CD4-positive, alpha-beta T cell (primary cell): ENCODE data around the gene MPO. TPM values are rescaled to one million over a fixed set of nuclear protein-coding genes. Genes with fewer than 3 reads are reported as not detected.

Source experiments
- ATAC-seq: fragments of 200-7000 bp; cut with Tn5 transposase; one replicate; pipeline ENCODE4 v1.10.0; 2022; ENCODE audit warnings: mild to moderate bottlenecking; ENCODE audit not compliant: poor library complexity
- CTCF ChIA-PET: fragments of 350-600 bp; sonication (Branson Sonifier 250); formaldehyde crosslinking; loops from one replicate; lab custom pipeline; 2021; ENCODE audit warnings: antibody characterized with exemption, inconsistent platforms; lab: Charles Lee
- POLR2A ChIA-PET: fragments of 350-600 bp; sonication (Branson Sonifier 250); formaldehyde crosslinking; loops from one replicate; lab custom pipeline; 2021; ENCODE audit warnings: antibody characterized with exemption, inconsistent platforms; lab: Charles Lee
- DNase-seq, 14 experiments: peaks; one replicate each; pipeline ENCODE4 v3.0.0-alpha.2; 2013 to 2020; ENCODE audit warnings: mixed read lengths in 2 of 14
- H3K27ac ChIP-seq, 2 donors: one replicate each; pipeline versions ENCODE4 v1.5.1 to v1.7.0; 2013; ENCODE audit warnings: low read length in 2 of 2, low read depth in 1 of 2, mild to moderate bottlenecking in 1 of 2
- H3K27me3 ChIP-seq, 2 experiments: 1 replicate in 1 of 2; 2 replicates in 1 of 2; pipeline versions ENCODE4 v1.6.1 to v1.7.0; 2013; ENCODE audit warnings: low read length in 2 of 2, control low read depth in 1 of 2, mild to moderate bottlenecking in 1 of 2, moderate library complexity in 1 of 2; ENCODE audit not compliant: insufficient read depth in 2 of 2, control insufficient read depth in 1 of 2
- H3K36me3 ChIP-seq: one replicate; pipeline ENCODE4 v1.6.1; 2013; ENCODE audit warnings: low read length, control low read depth; ENCODE audit not compliant: insufficient read depth
- H3K4me1 ChIP-seq: one replicate; pipeline ENCODE4 v1.6.1; 2013; ENCODE audit warnings: low read length, control low read depth; ENCODE audit not compliant: insufficient read depth
- H3K4me3 ChIP-seq: one replicate; pipeline ENCODE4 v1.5.1; 2013; ENCODE audit warnings: mild to moderate bottlenecking, low read length, moderate library complexity
- H3K9me3 ChIP-seq, 2 experiments: 1 replicate in 1 of 2; 2 replicates in 1 of 2; pipeline versions ENCODE4 v1.6.1 to v1.7.0; 2013; ENCODE audit warnings: low read length in 2 of 2, mild to moderate bottlenecking in 2 of 2, control low read depth in 1 of 2, moderate library complexity in 1 of 2; ENCODE audit not compliant: control insufficient read depth in 1 of 2, insufficient read depth in 1 of 2
- H3K27ac Mint-ChIP-seq: one replicate; pipeline ENCODE4 v1.8.0; 2020; ENCODE audit warnings: mixed read lengths
- H3K27me3 Mint-ChIP-seq: one replicate; pipeline ENCODE4 v1.8.0; 2021; ENCODE audit warnings: mixed read lengths
- H3K36me3 Mint-ChIP-seq: one replicate; pipeline ENCODE4 v1.8.0; 2021; ENCODE audit warnings: low read depth, mixed read lengths
- H3K4me1 Mint-ChIP-seq: one replicate; pipeline ENCODE4 v1.8.0; 2021; ENCODE audit warnings: low read depth, mixed read lengths
- H3K4me3 Mint-ChIP-seq: one replicate; pipeline ENCODE4 v1.8.0; 2020; ENCODE audit warnings: mild to moderate bottlenecking, mixed read lengths
- H3K9me3 Mint-ChIP-seq: one replicate; pipeline ENCODE4 v1.8.0; 2020; ENCODE audit warnings: mixed read lengths
- CTCF ChIP-seq: fragments of 200-600 bp; IDR thresholded peaks from one replicate; pipeline ENCODE4 v1.8.0; 2022; ENCODE audit warnings: antibody characterized with exemption, mild to moderate bottlenecking
- intact Hi-C, 2 experiments: fragments of 100-400 bp; cut with DNase I in 1 of 2; cut with micrococcal nuclease in 1 of 2; formaldehyde crosslinking; loops; one replicate each; pipeline versions ENCODE4 v1.15.1 to v1.9.0; 2023 to 2025; cut with DNase I, micrococcal nuclease
- total RNA-seq, 174 experiments: library from RNA in 2 of 174; stranded (reverse) in 2 of 174; gene quantifications; one replicate each; pipeline ENCODE4 v1.2.3 and lab custom pipeline; 2021 to 2026

Gene MPO
- total RNA-seq, 2 experiments from 2014 or later: 0.77 TPM; not detected in 1

GRCh38 chr17:58263773-58264172, 17.0 kb downstream of the MPO start:
- Histone ChIP-seq H3K36me3 (no peaks in the 10 kb centered on the region), H3K27ac (no peak overlapping the region), H3K9me3 (no peaks in the 10 kb centered on the region), H3K4me3 (no peak overlapping the region), H3K27me3 (peaks cover 16 to 36% of the 10 kb centered on the region in 2 experiments), H3K4me1 (no peaks in the 10 kb centered on the region)
- intact Hi-C loops: no loop called here
- POLR2A ChIA-PET: no interaction called here
- no peak for DNase-seq
- Mint-ChIP-seq H3K36me3 (no peaks in the 10 kb centered on the region), H3K4me3 (no peak overlapping the region), H3K27ac (no peak overlapping the region), H3K27me3 (peaks cover 80% of the 10 kb centered on the region), H3K9me3 (no peaks in the 10 kb centered on the region), H3K4me1 (no peaks in the 10 kb centered on the region)
- CTCF ChIA-PET: interaction anchor here (0.5 kb wide), 1 partner anchor 1828 kb away, joined by 3 read pairs; no protein-coding TSS in a partner anchor
- ATAC-seq: no peak
- no peak for TF ChIP-seq CTCF

GRCh38 chr17:58262149-58262548, 18.6 kb downstream of the MPO start:
- H3K36me3 Mint-ChIP-seq: no peaks in the 10 kb centered on the region

GRCh38 chr17:58254803-58255202, 25.9 kb downstream of the MPO start:
- Mint-ChIP-seq H3K36me3 (no peaks in the 10 kb centered on the region), H3K27me3 (peaks cover 36% of the 10 kb centered on the region), H3K4me3 (no peak overlapping the region), H3K4me1 (peaks cover 6% of the 10 kb centered on the region), H3K9me3 (no peaks in the 10 kb centered on the region), H3K27ac (no peak overlapping the region)
- ATAC-seq (no peak), DNase-seq (no peak)
- no peaks in the 10 kb centered on the region for H3K36me3 ChIP-seq
- H3K27me3 ChIP-seq: no peaks in the 10 kb centered on the region
- H3K27ac ChIP-seq: no peak overlapping the region
- CTCF ChIA-PET: no interaction called here
- H3K4me1 ChIP-seq: peaks cover 3% of the 10 kb centered on the region
- intact Hi-C loops: no loop called here
- no peak for TF ChIP-seq CTCF
- H3K4me3 ChIP-seq: no peak overlapping the region
- POLR2A ChIA-PET: no interaction called here
- H3K9me3 ChIP-seq: no peaks in the 10 kb centered on the region

More at GRCh38 chr17:58262149-58262548, 18.6 kb downstream of the MPO start:
- no peak for ATAC-seq
- intact Hi-C loops: no loop called here
- Histone ChIP-seq H3K27ac (no peak overlapping the region), H3K9me3 (no peaks in the 10 kb centered on the region), H3K27me3 (peaks cover 12 to 36% of the 10 kb centered on the region in 2 experiments), H3K36me3 (no peaks in the 10 kb centered on the region), H3K4me1 (no peaks in the 10 kb centered on the region), H3K4me3 (no peak overlapping the region)
- ChIA-PET POLR2A (no interaction called here), CTCF (no interaction called here)
- Mint-ChIP-seq H3K9me3 (no peaks in the 10 kb centered on the region), H3K27ac (no peak overlapping the region), H3K27me3 (peaks cover 85% of the 10 kb centered on the region), H3K4me3 (no peak overlapping the region), H3K4me1 (no peaks in the 10 kb centered on the region)
- TF ChIP-seq CTCF: no peak
- DNase-seq: no peak
